ENCODE results near the gene LHFPL3.

The LHFPL3 gene

DNA sequence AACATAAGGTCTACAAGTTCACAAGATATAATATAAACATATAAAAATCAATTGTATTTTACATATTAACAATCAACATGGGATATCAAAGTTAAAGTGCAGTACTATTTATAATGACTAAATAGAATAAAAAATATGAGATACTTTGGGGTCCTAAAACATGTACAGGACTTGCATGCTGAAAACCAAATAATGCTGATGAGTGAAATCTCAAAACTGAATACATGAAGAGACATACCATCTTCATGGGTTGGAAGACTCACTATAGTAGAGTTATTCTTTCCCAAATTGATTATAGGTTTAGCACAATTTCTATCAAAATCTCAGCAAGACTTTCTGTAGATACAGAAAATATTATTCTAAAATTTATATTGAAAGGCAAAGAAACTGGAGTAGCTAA lies 181.5 kb downstream of the LHFPL3 start:
- TF ChIP-seq, protein P1, sequence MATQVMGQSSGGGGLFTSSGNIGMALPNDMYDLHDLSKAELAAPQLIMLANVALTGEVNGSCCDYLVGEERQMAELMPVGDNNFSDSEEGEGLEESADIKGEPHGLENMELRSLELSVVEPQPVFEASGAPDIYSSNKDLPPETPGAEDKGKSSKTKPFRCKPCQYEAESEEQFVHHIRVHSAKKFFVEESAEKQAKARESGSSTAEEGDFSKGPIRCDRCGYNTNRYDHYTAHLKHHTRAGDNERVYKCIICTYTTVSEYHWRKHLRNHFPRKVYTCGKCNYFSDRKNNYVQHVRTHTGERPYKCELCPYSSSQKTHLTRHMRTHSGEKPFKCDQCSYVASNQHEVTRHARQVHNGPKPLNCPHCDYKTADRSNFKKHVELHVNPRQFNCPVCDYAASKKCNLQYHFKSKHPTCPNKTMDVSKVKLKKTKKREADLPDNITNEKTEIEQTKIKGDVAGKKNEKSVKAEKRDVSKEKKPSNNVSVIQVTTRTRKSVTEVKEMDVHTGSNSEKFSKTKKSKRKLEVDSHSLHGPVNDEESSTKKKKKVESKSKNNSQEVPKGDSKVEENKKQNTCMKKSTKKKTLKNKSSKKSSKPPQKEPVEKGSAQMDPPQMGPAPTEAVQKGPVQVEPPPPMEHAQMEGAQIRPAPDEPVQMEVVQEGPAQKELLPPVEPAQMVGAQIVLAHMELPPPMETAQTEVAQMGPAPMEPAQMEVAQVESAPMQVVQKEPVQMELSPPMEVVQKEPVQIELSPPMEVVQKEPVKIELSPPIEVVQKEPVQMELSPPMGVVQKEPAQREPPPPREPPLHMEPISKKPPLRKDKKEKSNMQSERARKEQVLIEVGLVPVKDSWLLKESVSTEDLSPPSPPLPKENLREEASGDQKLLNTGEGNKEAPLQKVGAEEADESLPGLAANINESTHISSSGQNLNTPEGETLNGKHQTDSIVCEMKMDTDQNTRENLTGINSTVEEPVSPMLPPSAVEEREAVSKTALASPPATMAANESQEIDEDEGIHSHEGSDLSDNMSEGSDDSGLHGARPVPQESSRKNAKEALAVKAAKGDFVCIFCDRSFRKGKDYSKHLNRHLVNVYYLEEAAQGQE (IDR thresholded peaks at IDR 0.05; ENCODE audit: insufficient replicate concordance, low read depth): no peak
- TF ChIP-seq GABPA (IDR thresholded peaks at IDR 0.05; ENCODE audit: low read depth) (no peak), POLR2AphosphoS5 (IDR thresholded peaks at IDR 0.05; ENCODE audit: low read depth) (no peak), SPI1 (IDR thresholded peaks at IDR 0.05; ENCODE audit: borderline replicate concordance, low read depth) (no peak)
- TF ChIP-seq, protein P2, sequence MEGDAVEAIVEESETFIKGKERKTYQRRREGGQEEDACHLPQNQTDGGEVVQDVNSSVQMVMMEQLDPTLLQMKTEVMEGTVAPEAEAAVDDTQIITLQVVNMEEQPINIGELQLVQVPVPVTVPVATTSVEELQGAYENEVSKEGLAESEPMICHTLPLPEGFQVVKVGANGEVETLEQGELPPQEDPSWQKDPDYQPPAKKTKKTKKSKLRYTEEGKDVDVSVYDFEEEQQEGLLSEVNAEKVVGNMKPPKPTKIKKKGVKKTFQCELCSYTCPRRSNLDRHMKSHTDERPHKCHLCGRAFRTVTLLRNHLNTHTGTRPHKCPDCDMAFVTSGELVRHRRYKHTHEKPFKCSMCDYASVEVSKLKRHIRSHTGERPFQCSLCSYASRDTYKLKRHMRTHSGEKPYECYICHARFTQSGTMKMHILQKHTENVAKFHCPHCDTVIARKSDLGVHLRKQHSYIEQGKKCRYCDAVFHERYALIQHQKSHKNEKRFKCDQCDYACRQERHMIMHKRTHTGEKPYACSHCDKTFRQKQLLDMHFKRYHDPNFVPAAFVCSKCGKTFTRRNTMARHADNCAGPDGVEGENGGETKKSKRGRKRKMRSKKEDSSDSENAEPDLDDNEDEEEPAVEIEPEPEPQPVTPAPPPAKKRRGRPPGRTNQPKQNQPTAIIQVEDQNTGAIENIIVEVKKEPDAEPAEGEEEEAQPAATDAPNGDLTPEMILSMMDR (IDR thresholded peaks at IDR 0.05; ENCODE audit: insufficient read depth, low read length): no peak
- H3K27ac ChIP-seq (replicated peaks): no peak overlapping the region
- H3K27me3 ChIP-seq (ENCODE audit: insufficient read depth, poor library complexity, severe bottlenecking): no peaks in the 10 kb centered on the region
- no peak for DNase-seq (ENCODE audit: low read depth in 1 of 2, low spot score in 1 of 2)
- H3K4me3 ChIP-seq (replicated peaks; ENCODE audit: insufficient read depth, low read length): no peak overlapping the region

DNA sequence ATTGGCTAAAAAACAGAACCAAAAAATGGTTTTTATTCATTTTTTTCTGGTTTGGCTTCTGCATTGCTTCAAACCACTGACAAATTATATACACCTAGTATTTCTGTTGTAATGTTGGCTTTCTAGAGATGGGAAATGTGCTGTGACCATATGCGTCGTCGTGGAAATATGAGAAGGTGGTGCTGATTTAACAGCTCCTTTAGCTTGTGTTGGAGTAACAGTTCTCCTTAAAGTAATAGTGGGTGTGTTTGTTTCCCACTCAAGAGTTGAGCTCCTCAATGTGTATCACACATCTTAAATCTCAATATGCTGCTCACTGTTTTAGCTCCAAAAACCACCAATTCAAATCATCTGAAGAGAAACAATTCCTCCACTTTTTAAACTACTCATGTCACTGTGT lies 196.4 kb downstream of the LHFPL3 start:
- Histone ChIP-seq H3K27me3 (ENCODE audit: insufficient read depth, poor library complexity, severe bottlenecking) (no peaks in the 10 kb centered on the region), H3K4me3 (replicated peaks; ENCODE audit: insufficient read depth, low read length) (no peak overlapping the region), H3K27ac (replicated peaks) (no peak overlapping the region)
- TF ChIP-seq GABPA (IDR thresholded peaks at IDR 0.05; ENCODE audit: low read depth): no peak
- TF ChIP-seq, protein P1 (IDR thresholded peaks at IDR 0.05; ENCODE audit: insufficient replicate concordance, low read depth): peak; percentile 53
- TF ChIP-seq, protein P2 (IDR thresholded peaks at IDR 0.05; ENCODE audit: insufficient read depth, low read length): no peak
- DNase-seq (ENCODE audit: low read depth in 1 of 2, low spot score in 1 of 2): no peak

DNA sequence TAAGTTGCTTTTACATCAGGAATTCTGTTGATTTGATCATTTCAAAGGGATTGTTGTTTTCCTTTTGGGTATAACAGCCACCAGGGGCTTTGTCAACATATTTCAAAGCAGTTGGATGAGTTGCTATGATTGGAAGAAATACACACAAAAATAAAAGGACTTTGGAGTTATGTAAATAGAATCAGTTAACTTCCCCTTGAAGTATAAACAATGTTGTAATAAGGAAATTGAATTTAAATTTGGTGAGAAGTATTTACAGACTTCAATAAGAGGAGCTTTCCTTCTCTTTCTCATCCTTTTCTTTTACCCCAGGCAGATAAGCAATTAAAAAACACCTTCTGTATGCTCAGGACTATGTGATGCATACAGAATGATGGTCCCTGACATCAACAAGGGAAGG lies 199.7 kb downstream of the LHFPL3 start:
- TF ChIP-seq SPI1 (IDR thresholded peaks at IDR 0.05; ENCODE audit: borderline replicate concordance, low read depth) (no peak), POLR2AphosphoS5 (IDR thresholded peaks at IDR 0.05; ENCODE audit: low read depth) (no peak), GABPA (IDR thresholded peaks at IDR 0.05; ENCODE audit: low read depth) (no peak)
- TF ChIP-seq, protein P1 (IDR thresholded peaks at IDR 0.05; ENCODE audit: insufficient replicate concordance, low read depth): no peak
- TF ChIP-seq, protein P2 (IDR thresholded peaks at IDR 0.05; ENCODE audit: insufficient read depth, low read length): no peak
- DNase-seq (ENCODE audit: low read depth in 1 of 2, low spot score in 1 of 2): no peak
- H3K27me3 ChIP-seq (ENCODE audit: insufficient read depth, poor library complexity, severe bottlenecking): no peaks in the 10 kb centered on the region

More for the DNA sequence above, 199.7 kb downstream of the LHFPL3 start:
- Histone ChIP-seq H3K4me3 (replicated peaks; ENCODE audit: insufficient read depth, low read length) (no peak overlapping the region), H3K27ac (replicated peaks) (no peak overlapping the region)
